HepG2 (cell line): ENCODE measurements around the gene ZFAND6. TPM values are rescaled to one million over a fixed set of nuclear protein-coding genes. Genes with fewer than 3 reads are reported as not detected.

Experiments
- ERF ChIP-seq: IDR thresholded peaks from 2 replicates; pipeline ENCODE4 v1.6.1; 2018; ENCODE audit warnings: missing biosample characterization, missing genetic modification reagents
- FOXK2 ChIP-seq: fragments of 450-650 bp; IDR thresholded peaks from 2 replicates; pipeline ENCODE4 v1.6.1; 2016
- JUN ChIP-seq: sonication (generic); formaldehyde crosslinking; IDR thresholded peaks from 2 replicates; pipeline ENCODE4 v1.4.0; 2020; ENCODE audit warnings: mild to moderate bottlenecking, missing genetic modification reagents
- KAT8 ChIP-seq: IDR thresholded peaks from 2 replicates; pipeline ENCODE4 v1.6.1; 2016; ENCODE audit warnings: missing genetic modification reagents, missing compliant biosample characterization
- MBD4 ChIP-seq: IDR thresholded peaks from 2 replicates; pipeline ENCODE4 v1.6.1; 2012; ENCODE audit warnings: low read length, inconsistent platforms, borderline replicate concordance
- NAIF1 ChIP-seq: sonication (generic); formaldehyde crosslinking; IDR thresholded peaks from 2 replicates; pipeline ENCODE4 v1.5.0; 2020; ENCODE audit warnings: mild to moderate bottlenecking, missing genetic modification reagents, borderline replicate concordance
- NCOA1 ChIP-seq: sonication (generic); formaldehyde crosslinking; IDR thresholded peaks from 2 replicates; pipeline ENCODE4 v1.9.0; 2021; ENCODE audit warnings: missing genetic modification reagents
- NCOA5 ChIP-seq: sonication (generic); formaldehyde crosslinking; IDR thresholded peaks from 2 replicates; pipeline ENCODE4 v1.4.0; 2020; ENCODE audit warnings: missing genetic modification reagents
- PITX1 ChIP-seq: sonication (generic); formaldehyde crosslinking; IDR thresholded peaks from 2 replicates; pipeline ENCODE4 v1.5.1; 2020; ENCODE audit warnings: mild to moderate bottlenecking, missing genetic modification reagents
- SALL2 ChIP-seq: sonication (generic); formaldehyde crosslinking; IDR thresholded peaks from 2 replicates; pipeline ENCODE4 v1.8.1; 2023; ENCODE audit warnings: mild to moderate bottlenecking, missing genetic modification reagents, inconsistent platforms
- TCF7L2 ChIP-seq: IDR thresholded peaks from 2 replicates; pipeline ENCODE4 v1.6.1; 2011; ENCODE audit warnings: mild to moderate bottlenecking, low read depth, low read length, moderate library complexity
- THAP11 ChIP-seq: IDR thresholded peaks from 2 replicates; pipeline ENCODE4 v1.6.1; 2016; ENCODE audit warnings: missing biosample characterization, missing genetic modification reagents
- YEATS2 ChIP-seq: sonication (generic); formaldehyde crosslinking; IDR thresholded peaks from 2 replicates; pipeline ENCODE4 v1.4.0; 2020; ENCODE audit warnings: missing genetic modification reagents, borderline replicate concordance
- ZBTB26 ChIP-seq: IDR thresholded peaks from 2 replicates; pipeline ENCODE4 v1.6.1; 2016; ENCODE audit warnings: missing compliant biosample characterization, missing genetic modification reagents, borderline replicate concordance
- ZFP36 ChIP-seq: fragments of 150-350 bp; IDR thresholded peaks from 2 replicates; pipeline ENCODE4 v1.6.1; 2018; ENCODE audit warnings: borderline replicate concordance, low read length, low read depth; ENCODE audit not compliant: partially characterized antibody
- ZNF574 ChIP-seq: sonication (generic); formaldehyde crosslinking; IDR thresholded peaks from 2 replicates; pipeline ENCODE4 v1.4.0; 2020; ENCODE audit warnings: missing genetic modification reagents
- ZNF616 ChIP-seq: sonication (generic); formaldehyde crosslinking; IDR thresholded peaks from 2 replicates; pipeline ENCODE4 v1.5.0; 2020; ENCODE audit warnings: low read depth, mild to moderate bottlenecking, missing genetic modification reagents
- ZNF713 ChIP-seq: sonication (generic); formaldehyde crosslinking; IDR thresholded peaks from 2 replicates; pipeline ENCODE4 v1.4.0; 2020; ENCODE audit warnings: mild to moderate bottlenecking, missing genetic modification reagents
- ZNF891 ChIP-seq: sonication (generic); formaldehyde crosslinking; IDR thresholded peaks from 2 replicates; pipeline ENCODE4 v1.5.0; 2020; ENCODE audit warnings: mild to moderate bottlenecking, missing genetic modification reagents
- ZZZ3 ChIP-seq: sonication (generic); formaldehyde crosslinking; IDR thresholded peaks from 2 replicates; pipeline ENCODE4 v1.4.0; 2020; ENCODE audit warnings: missing genetic modification reagents, mild to moderate bottlenecking, borderline replicate concordance
- polyA plus RNA-seq, 8 experiments: library from polyadenylated mRNA; depleted of rRNA in 3 of 8; stranded (reverse) in 7 of 8; unstranded in 1 of 8; fragments of >200 nt; fragmentation: Illumina TruSeq in 4 of 8; extraction: Trizol in 4 of 8; gene quantifications; 2 replicates each; pipeline versions ENCODE4 v1.2.1 to v1.2.3, GENCODE V29; 2011 to 2016; ENCODE audit warnings: low read depth in 4 of 8, missing spikeins in 1 of 8, mixed read lengths in 1 of 8; ENCODE audit not compliant: insufficient read depth in 1 of 8
- total RNA-seq, 5 experiments: library from RNA; depleted of rRNA; stranded (reverse); fragments of >200 nt; fragmentation: Illumina TruSeq; extraction: Trizol; gene quantifications; 2 replicates each; pipeline ENCODE4 v1.2.3, GENCODE V29; 2016; ENCODE audit warnings: low read depth in 1 of 5
- TF ChIP-seq, protein P1 (sequence below): IDR thresholded peaks from 2 replicates; pipeline ENCODE4 v1.6.1; 2018; ENCODE audit warnings: missing genetic modification reagents, mild to moderate bottlenecking, missing compliant biosample characterization
- TF ChIP-seq, protein P2 (sequence below): sonication (generic); formaldehyde crosslinking; IDR thresholded peaks from 2 replicates; pipeline ENCODE4 v1.8.0; 2022; ENCODE audit warnings: low read depth, missing genetic modification reagents
- TF ChIP-seq, protein P3 (sequence below): sonication (generic); formaldehyde crosslinking; IDR thresholded peaks from 2 replicates; pipeline ENCODE4 v1.8.0; 2022; ENCODE audit warnings: mild to moderate bottlenecking, missing genetic modification reagents, moderate library complexity

The ZFAND6 gene
- total and polyA plus RNA-seq, 2 of the 13 experiments (the other 11 are each of a cell fraction or from before 2014, with no cell fraction given) = 84.2 to 115 TPM

DNA sequence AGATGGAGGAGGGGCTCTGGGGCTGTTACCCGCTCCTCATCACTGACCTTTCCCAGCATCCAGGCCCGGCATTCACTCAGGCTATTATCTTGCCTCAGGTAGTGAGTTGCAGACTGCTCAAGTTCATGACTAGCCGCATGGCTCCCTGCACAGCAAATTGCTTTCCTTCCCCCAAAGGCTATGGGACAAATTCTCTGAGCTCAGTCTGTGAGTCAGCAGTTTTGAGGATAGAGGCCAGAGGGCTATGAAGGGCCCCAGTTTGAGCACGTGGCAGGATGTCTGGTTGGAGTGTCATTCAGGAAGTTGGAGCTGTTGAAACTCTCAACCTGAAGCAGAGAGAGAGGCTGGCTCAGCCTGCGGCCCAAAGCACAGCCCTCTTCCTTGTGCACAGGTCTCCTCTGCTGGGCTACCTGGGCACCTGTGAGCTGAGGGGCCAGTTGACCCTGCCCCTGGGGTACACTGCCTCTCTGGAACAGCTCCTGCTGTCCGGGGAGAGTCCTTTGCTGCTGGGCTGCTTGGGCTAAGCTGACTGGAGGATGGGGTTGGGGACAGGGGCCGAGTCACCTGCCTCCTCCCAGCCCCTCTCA lies 101.2 kb downstream of the ZFAND6 start (continued):
- TF ChIP-seq, protein P1, sequence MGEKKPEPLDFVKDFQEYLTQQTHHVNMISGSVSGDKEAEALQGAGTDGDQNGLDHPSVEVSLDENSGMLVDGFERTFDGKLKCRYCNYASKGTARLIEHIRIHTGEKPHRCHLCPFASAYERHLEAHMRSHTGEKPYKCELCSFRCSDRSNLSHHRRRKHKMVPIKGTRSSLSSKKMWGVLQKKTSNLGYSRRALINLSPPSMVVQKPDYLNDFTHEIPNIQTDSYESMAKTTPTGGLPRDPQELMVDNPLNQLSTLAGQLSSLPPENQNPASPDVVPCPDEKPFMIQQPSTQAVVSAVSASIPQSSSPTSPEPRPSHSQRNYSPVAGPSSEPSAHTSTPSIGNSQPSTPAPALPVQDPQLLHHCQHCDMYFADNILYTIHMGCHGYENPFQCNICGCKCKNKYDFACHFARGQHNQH (CRISPR knock-in tag) = peak; percentile 78
- TF ChIP-seq KAT8 (CRISPR knock-in tag) (peak; percentile 64; the same call in 1 of the 2 replicates), NCOA1 (no peak), ZNF574 (CRISPR knock-in tag) (peak; percentile 54; the same call in 1 of the 2 replicates), PITX1 (peak; percentile 72; the same call in 1 of the 2 replicates), NAIF1 (CRISPR knock-in tag) (no peak), ZNF713 (CRISPR knock-in tag) (no peak), ZFP36 (no peak), YEATS2 (CRISPR knock-in tag) (peak; percentile 70; the same call in 1 of the 2 replicates), ERF (CRISPR knock-in tag) (peak; percentile 90), ZZZ3 (no peak), ZNF616 (CRISPR knock-in tag) (no peak), ZNF891 (no peak), ZBTB26 (CRISPR knock-in tag) (no peak), JUN (CRISPR knock-in tag) (no peak), SALL2 (CRISPR knock-in tag) (no peak), FOXK2 (no peak), THAP11 (CRISPR knock-in tag) (peak; percentile 63), TCF7L2 (no peak), NCOA5 (CRISPR knock-in tag) (no peak), MBD4 (no peak)
- TF ChIP-seq, protein P2, sequence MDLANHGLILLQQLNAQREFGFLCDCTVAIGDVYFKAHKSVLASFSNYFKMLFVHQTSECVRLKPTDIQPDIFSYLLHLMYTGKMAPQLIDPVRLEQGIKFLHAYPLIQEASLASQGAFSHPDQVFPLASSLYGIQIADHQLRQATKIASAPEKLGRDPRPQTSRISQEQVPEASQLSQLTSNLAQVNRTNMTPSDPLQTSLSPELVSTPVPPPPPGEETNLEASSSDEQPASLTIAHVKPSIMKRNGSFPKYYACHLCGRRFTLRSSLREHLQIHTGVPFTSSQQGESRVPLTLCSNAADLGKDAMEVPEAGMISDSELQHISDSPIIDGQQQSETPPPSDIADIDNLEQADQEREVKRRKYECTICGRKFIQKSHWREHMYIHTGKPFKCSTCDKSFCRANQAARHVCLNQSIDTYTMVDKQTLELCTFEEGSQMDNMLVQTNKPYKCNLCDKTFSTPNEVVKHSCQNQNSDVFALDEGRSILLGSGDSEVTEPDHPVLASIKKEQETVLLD (CRISPR knock-in tag) = no peak
- TF ChIP-seq, protein P3, sequence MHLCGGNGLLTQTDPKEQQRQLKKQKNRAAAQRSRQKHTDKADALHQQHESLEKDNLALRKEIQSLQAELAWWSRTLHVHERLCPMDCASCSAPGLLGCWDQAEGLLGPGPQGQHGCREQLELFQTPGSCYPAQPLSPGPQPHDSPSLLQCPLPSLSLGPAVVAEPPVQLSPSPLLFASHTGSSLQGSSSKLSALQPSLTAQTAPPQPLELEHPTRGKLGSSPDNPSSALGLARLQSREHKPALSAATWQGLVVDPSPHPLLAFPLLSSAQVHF (CRISPR knock-in tag) = no peak
